Measurements from ENCODE around the gene JHY. TPM values are rescaled to one million over a fixed set of nuclear protein-coding genes. Genes with fewer than 3 reads are reported as not detected.

Gene JHY
- total RNA-seq, 1 experiment from 2014 or later = 0.79 TPM

- Histone ChIP-seq H3K27ac (ENCODE audit: insufficient read length, low read depth, low read length) (no peak overlapping the region), H3K23ac (ENCODE audit: insufficient read length, low read depth, low read length) (no peak overlapping the region), H3K9ac (ENCODE audit: extremely low read depth, insufficient read length, low read length) (no peak overlapping the region), H2BK12ac (ENCODE audit: insufficient read length, low read depth, low read length) (no peak overlapping the region), H3K4ac (ENCODE audit: low read depth, low read length) (no peak overlapping the region), H3T11ph (ENCODE audit: low read length) (no peak overlapping the region), H2BK20ac (ENCODE audit: low read depth, low read length, poor library complexity, severe bottlenecking) (no peak overlapping the region), H2BK15ac (ENCODE audit: low read depth, low read length) (no peak overlapping the region), H3K9me3 (ENCODE audit: control insufficient read depth, low read depth, low read length) (no peaks in the 10 kb centered on the region), H3K18ac (ENCODE audit: insufficient read length, low read depth, low read length) (no peak overlapping the region), H3K27me3 (ENCODE audit: insufficient read depth, low read length) (peaks cover 3% of the 10 kb centered on the region; the same call in 1 of the 2 replicates), H4K20me1 (ENCODE audit: control insufficient read depth, insufficient read depth, insufficient read length) (no peaks in the 10 kb centered on the region), H4K5ac (ENCODE audit: insufficient read length, low read depth, low read length) (no peak overlapping the region), H2BK5ac (ENCODE audit: insufficient read length, low read length) (no peak overlapping the region), H2AK5ac (ENCODE audit: insufficient read length, low read length) (no peak overlapping the region), H3K14ac (ENCODE audit: insufficient read depth, low read length) (no peak overlapping the region), H3K79me1 (ENCODE audit: insufficient read depth, low read depth, low read length, poor library complexity, severe bottlenecking) (no peaks in the 10 kb centered on the region), H3K23me2 (ENCODE audit: insufficient read length, low read depth, low read length, poor library complexity, severe bottlenecking) (peaks cover 8% of the 10 kb centered on the region), H3K4me2 (ENCODE audit: insufficient read depth, insufficient read length, low read length) (no peak overlapping the region), H2BK120ac (ENCODE audit: low read depth, low read length, poor library complexity, severe bottlenecking) (no peak overlapping the region), H3K79me2 (ENCODE audit: insufficient read depth, low read length) (no peaks in the 10 kb centered on the region), H2AFZ (ENCODE audit: low read length) (no peak overlapping the region), H3K56ac (ENCODE audit: insufficient read length, low read depth, low read length) (no peak overlapping the region), H4K91ac (ENCODE audit: insufficient read length, low read depth, low read length) (no peak overlapping the region), H4K8ac (replicated peaks; ENCODE audit: insufficient read length, low read depth, low read length) (no peak overlapping the region), H3K4me1 (ENCODE audit: insufficient read depth, low read length) (peaks cover 5% of the 10 kb centered on the region; the same call in 1 of the 2 replicates)
- peak overlapping the region in 1 of 2 experiments; percentile 49; a peak in 1 of 5 replicates for H3K4me3 Mint-ChIP-seq
- no peak overlapping the region for H3K27ac Mint-ChIP-seq
- WGBS (ENCODE audit: extremely low coverage, insufficient read length, low lambda C conversion rate) = no CpG with 5 or more reads among the region's 4 CpGs
- TF ChIP-seq, protein P1, sequence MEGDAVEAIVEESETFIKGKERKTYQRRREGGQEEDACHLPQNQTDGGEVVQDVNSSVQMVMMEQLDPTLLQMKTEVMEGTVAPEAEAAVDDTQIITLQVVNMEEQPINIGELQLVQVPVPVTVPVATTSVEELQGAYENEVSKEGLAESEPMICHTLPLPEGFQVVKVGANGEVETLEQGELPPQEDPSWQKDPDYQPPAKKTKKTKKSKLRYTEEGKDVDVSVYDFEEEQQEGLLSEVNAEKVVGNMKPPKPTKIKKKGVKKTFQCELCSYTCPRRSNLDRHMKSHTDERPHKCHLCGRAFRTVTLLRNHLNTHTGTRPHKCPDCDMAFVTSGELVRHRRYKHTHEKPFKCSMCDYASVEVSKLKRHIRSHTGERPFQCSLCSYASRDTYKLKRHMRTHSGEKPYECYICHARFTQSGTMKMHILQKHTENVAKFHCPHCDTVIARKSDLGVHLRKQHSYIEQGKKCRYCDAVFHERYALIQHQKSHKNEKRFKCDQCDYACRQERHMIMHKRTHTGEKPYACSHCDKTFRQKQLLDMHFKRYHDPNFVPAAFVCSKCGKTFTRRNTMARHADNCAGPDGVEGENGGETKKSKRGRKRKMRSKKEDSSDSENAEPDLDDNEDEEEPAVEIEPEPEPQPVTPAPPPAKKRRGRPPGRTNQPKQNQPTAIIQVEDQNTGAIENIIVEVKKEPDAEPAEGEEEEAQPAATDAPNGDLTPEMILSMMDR (conservative IDR thresholded peaks at IDR 0.05) = peak; percentile 55
- H3K4me1 Mint-ChIP-seq = peaks cover 23 to 25% of the 10 kb centered on the region in 2 experiments
- peaks cover 25% of the 10 kb centered on the region for H3K27me3 Mint-ChIP-seq (ENCODE audit: low read depth)
- H3K9me3 Mint-ChIP-seq = no peaks in the 10 kb centered on the region
- H3K36me3 Mint-ChIP-seq (ENCODE audit: insufficient read depth in 1 of 3, low read depth in 3 of 3) = no peaks in the 10 kb centered on the region
- DNase-seq = peak; percentile 54
These were observed 2.8 kb upstream of the JHY start for GRCh38 chr11:122879785-122880184.
